Fibroblast of the aortic adventitia (primary cell): ENCODE results near the gene LONRF2. TPM values are rescaled to one million over a fixed set of nuclear protein-coding genes. Genes with fewer than 3 reads are reported as not detected.

Experiments used
- DNase-seq: peaks from one replicate; pipeline ENCODE4 v3.0.0-alpha.2; 2010; ENCODE audit warnings: low read depth
- H3K4me3 ChIP-seq: 2 replicates; pipeline ENCODE4 v1.5.1; 2011; ENCODE audit warnings: low read depth, mild to moderate bottlenecking, control low read depth, low read length, moderate library complexity
- CTCF ChIP-seq: IDR thresholded peaks from 2 replicates; pipeline ENCODE4 v1.5.1; 2011; ENCODE audit warnings: mild to moderate bottlenecking, low read length, control low read depth, inconsistent platforms; ENCODE audit not compliant: insufficient read depth
- total RNA-seq: library from RNA; depleted of rRNA; stranded (reverse); fragments of >200 nt; gene quantifications from 2 replicates; pipeline ENCODE4 v1.2.3, GENCODE V29; 2012; ENCODE audit warnings: low replicate concordance

Gene LONRF2
- total RNA-seq, 1 donor: 1.8 TPM

- peak overlapping the region; percentile 62 for H3K4me3 ChIP-seq
- no peak for TF ChIP-seq CTCF
- no peak for DNase-seq
Observed at GRCh38 chr2:100320547-100321178, 1.6 kb downstream of the LONRF2 start.

GRCh38 chr2:100317634-100318033, 4.7 kb downstream of the LONRF2 start:
- H3K4me3 ChIP-seq: no peak overlapping the region
- no peak for DNase-seq
- no peak for TF ChIP-seq CTCF

GRCh38 chr2:100309973-100310719, 12.2 kb downstream of the LONRF2 start:
- DNase-seq: peak; percentile 56
- H3K4me3 ChIP-seq: no peak overlapping the region
- no peak for TF ChIP-seq CTCF

- TF ChIP-seq CTCF: no peak
- DNase-seq: no peak
- no peak overlapping the region for H3K4me3 ChIP-seq
Observed at GRCh38 chr2:100309311-100309710, 13.0 kb downstream of the LONRF2 start.

- no peak for DNase-seq
Observed at GRCh38 chr2:100303744-100304143, 18.6 kb downstream of the LONRF2 start.

GRCh38 chr2:100302585-100302892, 19.8 kb downstream of the LONRF2 start:
- no peak overlapping the region for H3K4me3 ChIP-seq
- TF ChIP-seq CTCF: no peak
- DNase-seq: no peak

More at GRCh38 chr2:100303744-100304143, 18.6 kb downstream of the LONRF2 start:
- TF ChIP-seq CTCF: no peak
- H3K4me3 ChIP-seq: no peak overlapping the region
